ENCODE results near the gene BLOC1S6. TPM values are rescaled to one million over a fixed set of nuclear protein-coding genes. Genes with fewer than 3 reads are reported as not detected.
"Not testable (repeated sequence)": the region's sequence is repeated elsewhere in the genome, so short reads cannot be mapped to it uniquely, and the experiment has no call there.

BLOC1S6 gene
- total RNA-seq, 1 experiment from 2014 or later = 59.2 TPM

DNA sequence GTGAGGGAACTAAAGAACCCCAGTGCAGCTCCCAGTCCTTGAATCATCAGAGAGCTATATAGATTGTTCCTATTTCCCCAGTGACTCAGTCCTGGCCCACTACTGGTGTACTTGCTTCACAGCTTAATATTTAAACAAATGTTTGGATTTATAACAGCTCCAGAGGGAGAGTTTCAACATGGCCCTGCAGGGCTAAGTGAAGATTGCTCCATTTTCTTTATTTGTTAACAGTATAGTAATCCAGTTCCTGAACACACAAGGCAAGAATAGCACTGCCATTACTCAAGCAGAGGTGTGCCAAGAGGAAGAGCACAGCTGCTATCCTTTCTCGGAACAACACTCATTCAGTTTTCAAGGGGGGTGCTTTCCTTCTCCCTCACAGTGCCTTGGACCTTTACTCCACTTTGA, 54.2 kb downstream of the BLOC1S6 start:
- DNase-seq (ENCODE audit: low spot score) = peak; percentile 66

DNA sequence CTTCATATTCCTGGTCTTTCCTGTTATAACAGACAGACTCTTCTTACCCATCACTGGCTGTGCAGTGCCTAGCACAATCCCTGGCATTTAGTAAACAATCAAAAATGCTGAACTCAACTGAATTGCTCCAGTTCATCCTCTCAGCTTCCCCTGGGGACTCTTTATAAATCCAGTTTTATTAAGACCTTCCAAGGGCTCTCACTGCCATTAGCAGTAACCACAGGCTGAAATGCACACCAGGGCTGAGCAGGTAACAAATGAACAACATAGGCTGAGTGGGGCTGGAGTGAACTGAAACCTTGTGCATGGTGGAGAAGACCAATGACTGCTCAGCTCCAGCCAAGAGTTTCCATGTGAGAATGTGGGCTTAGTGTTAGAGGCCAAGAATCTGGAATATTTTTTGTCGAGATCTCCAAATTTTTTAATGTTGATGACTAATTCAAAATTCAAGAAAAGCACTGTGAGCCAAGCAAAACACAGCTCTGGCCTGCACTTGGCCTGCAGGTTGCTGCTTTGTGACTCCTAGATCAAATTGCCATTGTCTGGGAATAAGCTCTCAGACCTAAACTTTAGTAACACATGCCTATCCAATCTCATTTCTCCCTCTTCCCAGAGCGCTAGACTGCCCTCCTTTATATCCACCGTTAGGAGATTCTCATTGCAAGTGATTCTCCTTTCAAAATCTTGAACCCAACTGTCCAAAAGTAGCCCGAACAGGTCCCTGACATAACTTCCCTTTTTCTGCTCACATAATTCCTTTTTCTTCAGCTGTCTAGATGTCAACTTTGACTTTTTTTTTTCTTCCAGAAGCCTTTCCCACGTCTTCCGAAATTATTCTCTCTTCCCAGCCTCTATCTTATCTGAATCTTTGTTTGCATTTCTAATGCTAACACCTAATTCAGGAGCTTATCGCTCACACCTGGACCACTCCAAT, 55.1 kb downstream of the BLOC1S6 start:
- DNase-seq (ENCODE audit: low spot score) = no peak

DNA sequence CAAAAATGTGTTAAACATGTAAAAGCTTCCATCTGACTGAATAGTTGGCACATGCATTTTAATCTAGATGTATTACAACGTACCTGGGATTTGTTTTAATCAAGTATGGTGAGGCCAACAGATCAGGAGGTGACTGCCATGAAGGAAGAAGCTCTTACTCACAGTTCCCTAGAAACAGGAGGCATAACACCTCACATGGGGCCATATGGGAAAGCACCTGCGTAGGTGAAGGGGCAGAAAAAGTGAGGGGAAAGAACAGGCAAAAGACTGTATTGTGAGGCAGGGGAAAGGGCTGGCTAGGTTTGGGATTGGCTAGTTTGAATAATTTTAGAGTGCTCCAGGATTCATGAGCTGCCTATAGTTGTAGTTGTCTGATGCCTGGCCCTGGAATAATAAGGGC, 57.3 kb downstream of the BLOC1S6 start:
- DNase-seq (ENCODE audit: low spot score) = no peak

DNA sequence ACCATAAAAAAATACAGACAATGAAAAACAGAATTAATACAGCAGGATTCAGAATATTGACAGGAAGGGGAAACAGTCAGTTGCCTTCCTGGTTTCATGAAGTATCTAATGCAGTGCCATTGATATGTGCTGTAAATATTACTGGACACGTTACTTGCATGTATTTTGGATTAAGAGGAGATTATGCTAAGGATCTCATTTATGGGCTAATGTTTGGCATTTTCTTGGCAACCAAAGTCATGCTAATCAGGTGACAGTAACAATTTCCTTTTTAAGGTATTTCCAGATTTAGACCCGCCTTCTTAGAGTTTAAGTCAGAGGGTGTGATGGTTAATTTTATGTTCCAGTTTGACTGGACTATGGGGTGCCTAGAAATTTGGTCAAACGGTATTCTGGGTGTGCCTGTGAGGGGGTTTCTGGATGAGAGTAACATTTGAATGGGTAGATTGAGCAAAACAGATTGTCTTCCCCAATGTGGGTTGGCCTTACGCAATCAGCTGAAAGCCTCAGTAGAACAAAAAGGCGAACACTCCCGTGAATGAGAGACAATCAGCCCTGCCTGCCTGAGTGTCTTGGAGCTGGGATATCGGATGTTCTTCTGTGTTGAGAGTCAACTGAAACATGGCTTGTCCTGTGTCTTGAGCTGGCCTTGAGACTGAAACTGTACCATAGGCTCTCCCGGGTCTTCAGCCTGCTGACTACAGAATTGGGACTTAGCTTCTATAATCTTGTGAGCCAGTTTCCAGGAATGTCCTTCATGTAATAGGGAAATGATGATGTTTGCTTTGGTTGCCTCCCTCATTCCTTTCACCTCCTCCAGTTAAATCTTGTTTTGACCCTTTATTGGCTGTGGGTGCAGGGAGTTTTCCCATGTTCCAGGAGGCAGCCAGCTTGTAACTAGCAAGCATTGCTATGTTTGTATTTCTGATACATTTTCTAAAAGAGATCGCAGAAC, 58.1 kb downstream of the BLOC1S6 start:
- DNase-seq (ENCODE audit: low spot score) = no peak

DNA sequence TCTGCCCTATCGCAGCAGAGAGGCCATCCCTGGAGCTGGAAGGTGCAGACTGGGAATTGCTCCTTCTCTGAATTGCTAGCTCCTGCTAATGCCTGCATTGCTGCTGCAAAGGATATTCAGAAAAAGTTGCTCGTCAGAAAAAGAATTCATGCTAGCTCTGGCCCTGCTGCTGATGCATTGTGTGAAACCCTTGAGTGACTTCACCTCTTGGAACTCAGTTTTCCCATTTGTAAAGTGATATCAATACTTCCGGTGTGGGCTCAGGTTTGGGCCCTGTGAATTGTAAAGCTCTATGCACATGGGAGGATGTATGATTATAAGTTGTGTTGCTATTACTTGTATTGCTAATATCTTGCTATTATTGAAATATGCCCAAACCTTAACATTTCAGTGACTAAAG, 59.0 kb downstream of the BLOC1S6 start:
- no peak for DNase-seq (ENCODE audit: low spot score)

DNA sequence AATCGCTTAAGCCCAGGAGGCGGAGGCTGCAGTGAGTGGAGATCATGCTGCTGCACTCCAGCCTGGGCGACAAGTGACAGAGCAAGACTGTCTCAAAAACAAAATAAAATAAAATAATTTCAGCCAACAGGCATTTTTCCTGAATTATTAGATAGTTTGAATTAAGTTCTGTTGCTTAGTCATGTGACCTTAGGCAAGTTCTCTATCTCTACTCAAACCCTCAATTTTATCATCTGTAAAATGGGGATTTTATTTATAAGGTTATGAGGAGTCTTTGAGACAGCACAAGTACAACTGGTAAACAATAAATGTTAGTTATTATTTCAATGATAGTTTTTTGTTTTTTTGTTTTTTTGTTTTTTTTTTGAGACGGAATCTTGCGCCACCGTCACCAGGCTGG, 60.6 kb downstream of the BLOC1S6 start:
- no peak for DNase-seq (ENCODE audit: low spot score)

DNA sequence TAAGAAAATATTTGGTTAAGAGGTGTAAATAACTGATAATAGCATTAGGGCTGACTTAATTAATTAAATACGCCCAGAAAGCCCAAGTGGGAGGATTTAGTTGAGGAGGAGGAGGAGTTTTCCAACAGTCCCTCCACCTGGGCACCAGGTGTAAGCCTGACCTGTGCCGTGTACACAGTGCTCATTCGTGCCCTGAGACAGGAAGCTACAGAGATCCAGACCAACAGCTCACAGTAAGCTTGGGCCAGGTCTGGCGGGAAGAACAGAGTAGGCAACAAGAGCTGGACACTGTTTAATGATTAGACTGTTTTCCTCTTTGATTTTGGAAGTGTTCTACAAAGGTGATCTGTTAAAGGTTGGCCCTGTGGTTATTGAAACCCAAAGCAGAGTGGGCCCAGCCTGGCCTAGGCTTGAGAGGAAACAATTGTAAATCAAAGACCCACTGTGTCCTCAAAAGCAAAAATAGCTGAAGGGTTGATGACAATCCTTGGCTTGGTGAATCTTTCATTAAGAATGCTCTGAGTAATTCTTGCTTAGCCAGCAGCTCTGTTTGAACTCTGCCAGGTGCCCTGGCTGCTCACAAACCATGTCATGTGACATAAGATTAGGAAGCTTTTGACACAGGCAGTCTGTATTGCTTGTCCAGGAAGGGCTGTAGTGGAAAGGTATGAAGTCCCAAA, 61.5 kb downstream of the BLOC1S6 start:
- DNase-seq (ENCODE audit: low spot score) = no peak

DNA sequence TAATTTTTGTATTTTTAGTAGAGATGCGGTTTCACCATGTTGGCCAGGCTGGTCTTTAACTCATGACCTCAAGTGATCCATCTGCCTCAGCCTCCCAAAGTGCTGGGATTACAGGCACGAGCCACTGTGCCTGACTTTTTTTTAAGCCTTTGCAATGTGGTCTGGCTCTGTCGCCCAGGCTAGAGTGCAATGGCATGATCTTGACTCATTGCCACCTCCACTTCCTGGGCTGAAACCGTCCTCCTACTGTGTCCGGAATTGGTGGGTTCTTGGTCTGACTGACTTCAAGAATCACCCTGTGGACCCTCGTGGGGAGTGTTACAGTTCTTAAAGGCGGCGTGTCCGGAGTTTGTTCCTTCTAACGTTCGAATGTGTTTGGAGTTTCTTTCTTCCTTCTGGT, 62.8 kb downstream of the BLOC1S6 start:
- DNase-seq (ENCODE audit: low spot score) = not testable (repeated sequence)

DNA sequence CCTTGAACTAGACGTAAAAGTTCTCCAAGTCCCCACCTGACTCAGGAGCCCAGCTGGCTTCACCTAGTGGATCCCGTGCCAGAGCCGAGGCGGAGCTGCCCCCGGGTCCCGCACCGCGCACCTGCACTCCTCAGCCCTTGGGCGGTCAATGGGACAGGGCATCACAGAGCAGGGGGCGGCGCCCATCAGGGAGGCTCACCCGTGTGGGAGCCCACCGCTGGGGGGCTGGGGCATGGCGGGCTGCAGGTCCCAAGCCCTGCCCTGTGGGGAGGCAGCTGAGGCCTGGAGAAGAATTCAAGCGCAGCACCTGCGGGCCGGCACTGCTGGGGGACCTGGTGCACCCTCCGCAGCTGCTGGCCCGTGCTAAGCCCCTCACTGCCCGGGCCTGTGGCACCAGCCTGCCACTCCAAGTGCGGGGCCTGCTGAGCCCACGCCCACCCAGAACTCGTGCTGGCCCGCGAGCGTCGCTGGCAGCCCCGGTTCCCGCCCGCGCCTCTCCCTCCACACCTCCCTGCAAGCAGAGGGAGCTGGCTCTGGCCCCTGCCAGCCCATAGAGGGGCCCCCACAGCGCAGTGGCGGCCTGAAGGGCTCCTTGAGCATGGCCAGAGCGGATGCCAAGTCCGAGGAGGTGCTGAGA, 63.8 kb downstream of the BLOC1S6 start:
- no peak for DNase-seq (ENCODE audit: low spot score)

DNA sequence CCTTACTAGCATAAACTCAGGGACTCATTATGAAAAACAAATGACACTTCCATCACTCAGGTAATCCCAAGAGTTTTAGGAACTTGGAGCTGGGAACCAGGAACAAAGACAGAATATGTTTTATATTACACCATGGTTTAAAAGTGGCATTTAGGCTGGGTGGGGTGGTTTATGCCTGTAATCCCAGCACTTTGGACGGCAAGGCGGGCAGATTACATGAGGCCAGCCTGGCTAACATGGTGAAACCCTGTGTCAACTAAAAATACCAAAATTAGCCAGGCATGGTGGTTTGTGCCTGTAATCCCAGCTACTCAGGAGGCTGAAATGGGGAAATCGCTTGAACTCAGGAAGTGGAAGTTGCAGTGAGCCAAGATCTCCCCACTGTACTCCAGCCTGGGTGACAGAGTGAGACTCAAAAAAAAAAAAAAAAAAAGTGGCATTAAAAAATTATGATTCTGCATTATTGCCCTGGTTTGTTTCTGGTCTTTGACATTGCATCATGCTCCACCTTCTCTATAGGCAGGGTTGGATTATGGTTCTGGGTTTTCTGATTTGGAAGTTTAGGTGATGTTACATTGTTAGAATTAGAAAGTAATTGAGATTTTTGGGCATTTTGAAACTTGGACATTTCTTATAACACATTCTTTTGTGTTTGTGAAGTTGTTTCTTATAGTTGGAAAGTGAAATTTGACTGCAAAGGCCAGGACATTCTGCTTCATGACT, 66.7 kb downstream of the BLOC1S6 start:
- DNase-seq (ENCODE audit: low spot score) = no peak

DNA sequence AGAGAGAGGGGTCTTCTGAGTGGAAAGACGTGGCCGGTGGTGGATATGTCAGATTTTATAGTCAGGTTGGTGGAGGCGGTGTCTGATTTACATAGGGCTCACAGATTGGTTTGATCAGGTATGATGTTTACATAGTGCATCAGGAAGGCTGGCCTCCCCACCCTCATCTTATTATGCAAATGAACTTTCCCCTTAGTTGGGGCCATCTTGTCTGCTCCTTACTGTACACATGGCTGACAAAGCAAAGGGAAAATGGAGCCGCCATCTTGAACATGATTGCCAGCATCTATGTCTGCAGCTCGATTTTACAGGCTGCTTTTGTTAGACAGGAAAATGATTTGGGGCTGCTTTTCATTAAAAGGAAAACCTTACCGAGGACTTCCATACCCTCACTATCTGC, 67.6 kb downstream of the BLOC1S6 start:
- DNase-seq (ENCODE audit: low spot score) = no peak

DNA sequence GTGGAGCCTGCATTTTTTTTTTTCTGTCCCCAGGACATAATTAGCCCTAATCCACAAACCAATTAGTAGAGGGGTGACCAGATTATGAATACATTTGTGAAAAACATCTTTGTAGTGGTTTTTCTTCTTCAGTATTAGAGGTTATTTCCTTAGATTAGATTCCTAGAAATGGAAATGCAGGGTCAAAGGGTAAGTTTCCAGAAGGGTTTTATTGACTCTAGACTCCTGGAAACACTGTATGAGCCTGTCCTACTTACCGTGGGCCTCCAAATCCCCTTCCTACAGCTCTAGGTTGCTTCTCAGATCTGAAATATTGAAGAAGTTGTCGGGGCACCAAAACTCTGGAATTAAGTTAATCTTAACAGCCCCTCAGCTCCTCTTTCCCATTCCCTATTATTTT, 70.1 kb downstream of the BLOC1S6 start:
- no peak for DNase-seq (ENCODE audit: low spot score)

DNA sequence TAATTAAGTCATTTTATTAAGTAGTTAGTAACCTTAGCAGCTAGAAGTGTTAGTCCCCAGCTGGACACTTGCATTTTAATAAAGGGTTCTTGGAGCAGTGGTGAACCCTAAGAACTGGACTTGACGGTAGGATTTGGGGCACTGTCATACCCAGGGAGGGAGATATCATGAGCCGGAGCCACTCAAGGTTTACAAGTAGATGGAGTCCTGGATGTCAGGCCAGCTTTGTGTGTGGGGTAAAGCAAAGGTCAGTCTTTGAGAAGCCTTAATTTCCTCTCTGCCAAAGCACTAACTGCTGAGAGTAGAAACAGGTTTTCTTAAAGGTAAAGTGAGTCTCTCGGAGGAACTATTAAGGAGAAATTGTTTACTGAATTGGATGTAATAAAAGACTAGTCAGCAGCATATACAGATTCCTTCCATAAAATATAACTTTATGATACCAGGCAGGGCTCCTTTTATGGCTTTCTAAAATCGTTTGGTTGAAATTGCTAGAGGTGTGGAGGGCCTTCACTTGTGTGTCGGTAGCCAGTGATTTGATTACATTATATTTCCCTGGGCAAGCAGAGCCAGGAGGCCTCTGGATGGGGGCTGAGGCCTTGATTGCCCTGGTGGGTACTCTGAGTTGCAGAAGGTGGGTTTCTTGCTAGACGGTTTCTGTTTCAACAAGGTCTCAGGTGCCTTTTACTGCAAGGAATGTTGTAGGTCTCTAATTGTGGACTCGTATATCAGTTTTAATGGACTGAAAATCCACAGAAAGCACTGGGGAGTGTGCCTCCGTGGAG, 70.8 kb downstream of the BLOC1S6 start:
- DNase-seq (ENCODE audit: low spot score) = no peak

Other genes with a start within 250 kb of the BLOC1S6 start
- gene GATM, start 208.8 kb upstream of the BLOC1S6 start, total RNA-seq (2014; rRNA removed; shearing (Covaris generic)) = 0.78 and 1.2 TPM in 2 replicates
- gene SLC30A4, start 64.6 kb upstream of the BLOC1S6 start, total RNA-seq (2014; rRNA removed; shearing (Covaris generic)) = 2.8 and 3.4 TPM in 2 replicates
- gene SQOR, start 47.6 kb downstream of the BLOC1S6 start, total RNA-seq (2014; rRNA removed; shearing (Covaris generic)) = 7.5 and 16.1 TPM in 2 replicates